ENCODE results near the gene GPLD1.
"Not testable (repeated sequence)": the region's sequence is repeated elsewhere in the genome, so short reads cannot be mapped to it uniquely, and the experiment has no call there.

Gene GPLD1

GRCh38 chr6:24430086-24430485 lies 59.3 kb downstream of the GPLD1 start:
- DNase-seq: no peak
- no peak overlapping the region for H3K4me3 Mint-ChIP-seq
- H3K27me3 Mint-ChIP-seq: no peaks in the 10 kb centered on the region
- H3K4me1 Mint-ChIP-seq: peaks cover 0 to 5% of the 10 kb centered on the region in 2 donors
- no peak for ATAC-seq (replicated peaks)
- H3K36me3 Mint-ChIP-seq: peaks cover 11 to 16% of the 10 kb centered on the region in 2 donors
- H3K9me3 Mint-ChIP-seq: no peaks in the 10 kb centered on the region
- no peak overlapping the region for H3K27ac Mint-ChIP-seq

DNA sequence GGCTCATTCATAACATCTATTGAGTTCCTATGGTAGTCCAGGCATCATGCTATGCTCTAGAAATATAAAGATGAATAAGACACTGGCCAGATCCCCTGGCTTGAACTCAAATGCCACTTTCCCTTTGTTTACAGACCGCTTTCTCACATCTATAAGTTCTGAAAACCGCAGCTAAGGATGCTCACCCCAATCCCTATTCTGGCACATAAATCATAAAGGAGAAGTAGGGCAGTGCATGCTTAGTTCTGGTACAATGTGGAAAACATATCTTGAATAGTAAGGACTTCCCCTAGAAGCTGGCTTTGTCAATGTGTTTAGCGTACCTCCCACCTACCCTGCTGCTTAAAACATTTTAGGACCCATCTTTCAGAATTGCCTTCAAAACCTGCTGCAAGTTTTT lies 60.2 kb downstream of the GPLD1 start:
- H3K4me1 Mint-ChIP-seq: peaks cover 0 to 5% of the 10 kb centered on the region in 2 donors
- H3K27ac Mint-ChIP-seq: no peak overlapping the region
- no peaks in the 10 kb centered on the region for H3K27me3 Mint-ChIP-seq
- DNase-seq: no peak
- ATAC-seq (replicated peaks): no peak
- H3K4me3 Mint-ChIP-seq: no peak overlapping the region
- H3K36me3 Mint-ChIP-seq: peaks cover 13 to 23% of the 10 kb centered on the region in 2 donors
- H3K9me3 Mint-ChIP-seq: no peaks in the 10 kb centered on the region

DNA sequence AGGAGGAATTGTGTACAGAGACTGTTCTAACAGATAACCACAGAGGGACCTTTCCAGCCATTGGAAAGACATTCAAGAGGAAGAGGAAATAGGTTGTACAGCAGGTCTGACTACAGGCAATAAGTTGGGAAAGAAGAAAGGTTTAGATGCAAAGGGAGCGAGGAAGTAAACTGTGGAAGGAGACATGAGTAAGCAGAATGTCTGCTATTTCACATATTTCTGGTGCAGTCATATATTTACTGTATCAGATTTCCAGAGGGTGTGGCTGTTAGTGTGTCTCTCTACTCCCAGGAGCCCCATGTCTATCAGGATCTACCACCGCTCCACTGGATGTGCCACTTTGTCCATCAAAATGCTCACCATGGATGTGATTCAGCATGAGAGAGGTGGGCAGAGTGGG lies 60.8 kb downstream of the GPLD1 start:
- H3K4me1 Mint-ChIP-seq: peaks cover 0 to 5% of the 10 kb centered on the region in 2 donors
- no peaks in the 10 kb centered on the region for H3K9me3 Mint-ChIP-seq
- no peak overlapping the region for H3K27ac Mint-ChIP-seq
- H3K36me3 Mint-ChIP-seq: peaks cover 13 to 23% of the 10 kb centered on the region in 2 donors
- ATAC-seq (replicated peaks): no peak
- DNase-seq: no peak
- H3K27me3 Mint-ChIP-seq: no peaks in the 10 kb centered on the region
- no peak overlapping the region for H3K4me3 Mint-ChIP-seq

GRCh38 chr6:24426729-24427446 lies 62.5 kb downstream of the GPLD1 start:
- no peaks in the 10 kb centered on the region for H3K27me3 Mint-ChIP-seq

GRCh38 chr6:24425091-24425490 lies 64.3 kb downstream of the GPLD1 start:
- no peak for DNase-seq
- Mint-ChIP-seq H3K27ac (no peak overlapping the region), H3K27me3 (no peaks in the 10 kb centered on the region), H3K4me3 (no peak overlapping the region), H3K9me3 (no peaks in the 10 kb centered on the region), H3K4me1 (peaks cover 0 to 5% of the 10 kb centered on the region in 2 donors), H3K36me3 (peaks cover 17 to 30% of the 10 kb centered on the region in 2 donors)
- no peak for ATAC-seq (replicated peaks)

More at GRCh38 chr6:24426729-24427446, 62.5 kb downstream of the GPLD1 start:
- Mint-ChIP-seq H3K9me3 (no peaks in the 10 kb centered on the region), H3K27ac (no peak overlapping the region), H3K4me3 (no peak overlapping the region), H3K36me3 (peaks cover 16 to 26% of the 10 kb centered on the region in 2 donors), H3K4me1 (peaks cover 0 to 5% of the 10 kb centered on the region in 2 donors)
- DNase-seq (no peak), ATAC-seq (replicated peaks) (no peak)

DNA sequence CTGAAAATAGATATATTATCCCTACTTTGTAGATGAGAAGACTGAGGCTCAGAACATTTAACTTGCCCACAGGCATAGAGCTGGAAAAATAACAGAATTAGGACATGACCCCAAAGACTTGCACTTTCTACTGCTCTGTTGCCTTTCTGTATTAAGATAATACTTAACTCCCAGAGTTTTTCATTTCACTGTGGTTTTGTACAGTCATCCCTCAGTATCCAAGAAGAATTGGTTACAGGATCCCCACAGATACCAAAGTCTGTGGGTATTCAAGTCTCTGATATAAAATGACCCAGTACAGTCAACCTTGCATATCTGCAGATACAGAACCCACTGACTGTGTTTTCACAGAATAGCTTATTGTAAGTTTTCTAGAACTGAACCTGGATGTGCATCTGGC lies 69.9 kb downstream of the GPLD1 start:
- H3K27ac Mint-ChIP-seq: no peak overlapping the region
- no peaks in the 10 kb centered on the region for H3K27me3 Mint-ChIP-seq
- H3K9me3 Mint-ChIP-seq: no peaks in the 10 kb centered on the region
- no peak for DNase-seq
- no peak for ATAC-seq (replicated peaks)
- no peak overlapping the region for H3K4me3 Mint-ChIP-seq
- peaks cover 19 to 42% of the 10 kb centered on the region in 2 donors for H3K36me3 Mint-ChIP-seq
- H3K4me1 Mint-ChIP-seq: no peaks in the 10 kb centered on the region

- Mint-ChIP-seq H3K27me3 (no peaks in the 10 kb centered on the region), H3K4me1 (peaks cover 0 to 5% of the 10 kb centered on the region in 2 donors), H3K4me3 (no peak overlapping the region), H3K36me3 (peaks cover 27 to 49% of the 10 kb centered on the region in 2 donors), H3K9me3 (no peaks in the 10 kb centered on the region), H3K27ac (no peak overlapping the region)
- ATAC-seq (replicated peaks) (peak; percentile 42 to 65), DNase-seq (no peak)
These were observed 73.6 kb downstream of the GPLD1 start for GRCh38 chr6:24415753-24416152.

DNA sequence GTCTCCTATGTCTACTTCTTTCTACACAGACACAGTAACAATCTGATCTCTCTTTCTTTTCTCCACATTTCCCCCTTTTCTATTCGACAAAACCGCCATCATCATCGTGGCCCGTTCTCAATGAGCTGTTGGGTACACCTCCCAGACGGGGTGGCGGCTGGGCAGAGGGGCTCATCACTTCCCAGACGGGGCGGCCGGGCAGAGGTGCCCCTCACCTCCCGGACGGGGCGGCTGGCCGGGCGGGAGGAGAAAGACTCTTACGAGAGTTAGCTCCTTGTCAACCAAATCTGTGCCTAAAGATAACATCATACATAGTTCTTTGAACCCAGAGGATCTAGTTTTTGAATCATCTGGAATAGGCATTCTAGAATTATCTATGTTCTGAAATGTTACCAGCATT lies 74.8 kb downstream of the GPLD1 start:
- not testable (repeated sequence) for H3K27me3 Mint-ChIP-seq; H3K4me1 Mint-ChIP-seq; ATAC-seq (replicated peaks); H3K4me3 Mint-ChIP-seq; DNase-seq; H3K9me3 Mint-ChIP-seq
- peaks cover 24 to 45% of the 10 kb centered on the region in 2 donors for H3K36me3 Mint-ChIP-seq
- H3K27ac Mint-ChIP-seq: peak overlapping the region; percentile 51

GRCh38 chr6:24412294-24412693 lies 77.1 kb downstream of the GPLD1 start:
- Mint-ChIP-seq H3K27me3 (no peaks in the 10 kb centered on the region), H3K4me3 (no peak overlapping the region), H3K27ac (no peak overlapping the region), H3K9me3 (no peaks in the 10 kb centered on the region), H3K36me3 (peaks cover 19 to 42% of the 10 kb centered on the region in 2 donors), H3K4me1 (peaks cover 0 to 8% of the 10 kb centered on the region in 2 donors)
- ATAC-seq (replicated peaks): no peak
- DNase-seq: no peak

DNA sequence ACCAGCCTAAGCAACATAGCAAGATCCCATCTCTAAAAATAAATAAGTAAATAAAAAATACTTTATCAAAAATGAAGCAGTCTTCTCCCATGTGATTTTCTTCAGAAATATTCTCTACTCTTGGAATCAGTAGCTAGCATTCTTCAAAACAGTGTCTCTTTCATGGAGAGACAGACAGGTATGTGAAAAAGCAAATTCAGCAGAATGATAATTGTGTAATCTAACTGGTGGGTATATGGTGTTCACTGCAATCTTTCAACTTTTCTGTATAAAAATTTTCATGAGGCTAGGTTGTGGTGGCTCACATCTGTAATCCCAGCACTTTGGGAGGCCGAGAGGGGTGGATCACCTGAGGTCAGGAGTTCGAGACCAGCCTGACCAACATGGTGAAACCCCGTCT lies 78.8 kb downstream of the GPLD1 start:
- H3K27ac Mint-ChIP-seq: no peak overlapping the region
- H3K27me3 Mint-ChIP-seq: no peaks in the 10 kb centered on the region
- DNase-seq (no peak), ATAC-seq (replicated peaks) (no peak)
- no peaks in the 10 kb centered on the region for H3K9me3 Mint-ChIP-seq
- H3K36me3 Mint-ChIP-seq: peaks cover 19 to 38% of the 10 kb centered on the region in 2 donors
- no peak overlapping the region for H3K4me3 Mint-ChIP-seq
- H3K4me1 Mint-ChIP-seq: peaks cover 0 to 8% of the 10 kb centered on the region in 2 donors

DNA sequence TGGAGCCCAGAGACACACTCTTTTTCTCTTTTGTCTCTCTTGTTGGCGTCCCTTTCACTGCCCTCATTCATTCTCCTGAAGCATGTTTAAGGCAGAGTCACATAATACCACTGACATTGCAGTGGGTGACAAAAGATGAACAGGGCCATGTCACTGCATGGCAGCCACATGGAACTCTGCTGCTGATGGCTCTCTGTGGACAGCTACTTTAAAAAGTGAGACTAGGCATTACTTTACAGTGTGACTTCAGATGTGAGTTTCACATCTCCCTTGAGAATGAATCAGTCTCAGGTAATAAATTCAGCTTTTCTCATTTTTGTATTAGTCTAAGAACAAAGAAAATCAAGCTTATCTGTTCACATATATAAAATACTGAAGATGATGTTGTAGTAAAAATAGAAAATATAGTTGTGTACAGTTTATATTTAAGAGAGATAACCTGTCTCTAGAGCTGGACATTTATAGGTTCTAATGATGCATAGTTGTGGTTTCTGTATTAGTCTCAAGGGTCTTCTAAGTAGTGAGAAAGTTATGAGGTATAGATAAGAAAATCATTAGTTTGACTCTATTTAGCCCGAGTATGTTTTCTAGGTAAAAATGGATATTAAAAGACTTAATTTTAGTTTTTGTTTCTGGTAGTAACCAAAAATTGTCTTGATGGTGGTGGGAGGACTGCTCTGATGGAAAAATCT lies 80.5 kb downstream of the GPLD1 start:
- no peak overlapping the region for H3K4me3 Mint-ChIP-seq
- no peaks in the 10 kb centered on the region for H3K9me3 Mint-ChIP-seq
- peaks cover 5 to 8% of the 10 kb centered on the region in 2 donors for H3K4me1 Mint-ChIP-seq
- DNase-seq (no peak), ATAC-seq (replicated peaks) (no peak)
- no peaks in the 10 kb centered on the region for H3K27me3 Mint-ChIP-seq
- peaks cover 16 to 34% of the 10 kb centered on the region in 2 donors for H3K36me3 Mint-ChIP-seq
- no peak overlapping the region for H3K27ac Mint-ChIP-seq

DNA sequence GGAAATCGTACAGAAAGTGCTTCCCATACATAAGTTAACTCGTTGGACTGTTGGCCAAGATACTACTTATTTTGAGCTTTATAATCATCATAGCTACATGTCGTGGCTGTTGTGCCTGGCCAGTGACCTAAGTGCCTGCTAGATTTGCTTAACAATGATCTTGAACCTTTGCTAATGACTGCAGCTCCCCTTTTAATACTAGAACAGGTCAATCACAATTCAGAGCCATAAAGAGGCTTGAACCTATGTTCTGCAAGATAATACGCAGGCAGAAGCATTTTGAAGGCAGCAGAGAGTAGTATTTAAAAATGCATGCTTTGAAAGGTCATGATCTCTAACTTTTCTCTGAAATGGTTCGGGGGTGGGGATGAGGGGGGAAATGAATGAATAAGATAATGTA lies 84.1 kb downstream of the GPLD1 start:
- Mint-ChIP-seq H3K36me3 (peaks cover 2 to 13% of the 10 kb centered on the region in 2 donors), H3K27me3 (peaks cover 0 to under 1% of the 10 kb centered on the region in 2 donors), H3K4me1 (peaks cover 7 to 9% of the 10 kb centered on the region in 2 donors), H3K4me3 (no peak overlapping the region), H3K27ac (no peak overlapping the region), H3K9me3 (no peaks in the 10 kb centered on the region)
- no peak for DNase-seq
- ATAC-seq (replicated peaks): no peak

DNA sequence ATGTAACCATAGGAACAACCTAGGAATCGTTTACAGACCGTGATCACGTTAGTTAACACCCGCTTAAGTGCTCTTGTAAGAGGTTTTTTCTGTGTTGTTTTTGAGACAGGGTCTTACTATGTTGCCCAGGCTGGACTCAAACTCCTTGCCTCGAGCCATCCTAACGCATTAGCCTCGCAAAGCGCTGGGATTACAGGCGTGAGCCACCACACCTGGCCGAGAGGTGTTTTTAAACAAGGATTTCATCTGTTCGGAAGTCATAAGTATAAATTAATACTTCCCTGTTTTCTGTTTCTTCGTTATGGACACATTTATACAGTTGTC lies 85.9 kb downstream of the GPLD1 start:
- Mint-ChIP-seq H3K36me3 (peaks cover 2 to 4% of the 10 kb centered on the region in 2 donors), H3K9me3 (no peaks in the 10 kb centered on the region), H3K27me3 (peaks cover 12 to 16% of the 10 kb centered on the region in 2 donors), H3K4me3 (peak overlapping the region; percentile 91 to 92), H3K27ac (peak overlapping the region; percentile 73), H3K4me1 (peaks cover 7 to 9% of the 10 kb centered on the region in 2 donors)
- ATAC-seq (replicated peaks) (no peak), DNase-seq (no peak)

GRCh38 chr6:24402697-24403500 lies 86.5 kb downstream of the GPLD1 start, which contains the start of gene MRS2:
TSS of gene MRS2 (plus strand) at chr6:24402936. CDS start at chr6:24403047, 111 bp downstream.
- Mint-ChIP-seq H3K9me3 (no peaks in the 10 kb centered on the region), H3K36me3 (peaks cover 2 to 4% of the 10 kb centered on the region in 2 donors), H3K27me3 (peaks cover 17 to 21% of the 10 kb centered on the region in 2 donors), H3K4me1 (peaks cover 6 to 9% of the 10 kb centered on the region in 2 donors), H3K27ac (peak within 1 kb of the TSS; percentile 73), H3K4me3 (peak within 1 kb of the TSS; percentile 91 to 92)
- ATAC-seq (replicated peaks): peak; percentile 98
- DNase-seq: peak; percentile 79
